ENCODE results near the gene GSTO2.

Gene GSTO2

DNA sequence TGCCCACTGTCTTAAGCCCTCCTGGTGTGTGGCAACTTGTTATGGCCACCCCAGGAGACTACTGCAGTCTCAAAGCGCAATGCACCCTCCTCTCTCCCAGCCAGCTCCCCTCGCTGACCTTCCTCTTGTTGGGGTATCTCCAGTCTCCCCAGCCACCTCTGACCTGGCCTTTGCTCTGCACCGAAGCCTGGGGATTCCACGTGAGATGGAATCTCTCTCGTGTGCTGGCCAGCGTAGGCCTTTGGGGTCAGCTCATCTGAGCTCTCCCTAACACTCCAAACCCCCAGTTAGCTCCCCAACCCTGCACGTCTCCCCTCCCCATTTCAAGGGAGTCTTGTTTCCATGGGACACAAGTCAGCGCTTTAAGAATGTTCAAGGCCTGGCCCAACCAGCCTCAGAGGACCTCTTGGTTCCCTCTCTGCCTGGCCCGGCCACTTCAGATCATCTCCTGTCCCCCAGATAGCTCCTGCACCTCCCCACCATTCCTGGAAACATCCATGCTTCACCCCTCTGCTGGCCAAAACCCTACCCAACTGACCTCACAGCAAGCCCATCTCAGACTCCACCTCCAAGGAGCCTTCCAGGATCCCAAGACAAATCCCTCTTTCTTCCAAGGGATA lies 58.1 kb downstream of the GSTO2 start:
- no peak for DNase-seq (ENCODE audit: low read depth)

DNA sequence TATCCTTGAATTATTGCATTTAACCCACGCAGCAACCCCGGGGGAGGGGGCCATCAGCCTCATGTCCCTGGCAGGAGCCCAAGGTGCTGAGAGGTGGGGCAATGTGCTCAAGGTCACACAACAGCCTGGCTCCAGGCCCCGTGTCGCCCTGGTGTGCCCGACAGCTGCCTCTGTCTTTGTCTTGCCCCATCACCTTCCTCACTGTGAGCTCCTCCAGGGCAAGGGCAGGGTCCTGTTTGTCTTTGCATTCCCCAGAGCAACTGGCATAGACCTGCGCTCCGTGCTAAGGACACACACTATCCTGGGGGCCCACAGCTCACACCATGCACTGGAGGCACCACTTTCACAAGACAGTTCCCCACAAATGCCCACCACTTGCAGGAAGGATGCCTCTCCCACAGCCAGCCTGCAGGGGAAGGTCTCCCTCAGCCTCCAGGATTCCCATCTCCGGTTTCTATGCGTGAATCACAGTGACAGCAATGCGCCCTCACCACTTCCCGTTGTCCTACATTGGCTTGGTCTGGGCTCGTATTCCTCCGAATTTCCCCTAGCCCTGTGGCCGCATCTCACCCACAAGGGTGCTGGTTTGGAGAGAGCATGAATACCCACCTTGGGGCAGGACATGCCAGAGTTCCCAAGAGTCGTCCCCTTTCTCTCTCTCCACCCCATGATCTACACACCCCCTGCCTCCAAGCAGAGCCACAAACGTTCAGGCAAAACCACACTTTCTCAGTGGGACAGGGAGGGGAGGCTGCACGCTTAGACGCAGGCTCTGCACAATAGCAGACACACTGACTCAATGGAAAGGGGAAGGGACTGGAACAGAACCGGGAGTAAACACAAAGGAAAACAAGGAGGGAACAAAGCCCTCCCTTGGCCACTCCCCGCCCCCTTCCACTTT lies 59.0 kb downstream of the GSTO2 start:
- no peak for DNase-seq (ENCODE audit: low read depth)

DNA sequence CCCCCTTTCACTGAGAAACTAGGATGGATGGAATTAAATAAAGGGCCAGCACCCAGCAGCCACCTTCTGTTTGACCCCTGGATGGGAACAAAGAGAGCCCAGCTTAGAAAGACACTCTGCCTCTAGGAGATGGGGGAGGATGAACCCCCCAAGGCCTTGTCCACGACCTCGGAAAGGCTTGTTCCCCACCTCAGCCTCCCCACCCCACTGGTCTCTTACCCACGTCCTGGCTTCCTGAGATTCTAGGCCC lies 59.6 kb downstream of the GSTO2 start:
- DNase-seq (ENCODE audit: low read depth), result no peak

GRCh38 chr10:104328896-104329710 lies 60.1 kb downstream of the GSTO2 start:
- DNase-seq (ENCODE audit: low read depth), result peak; percentile 71

GRCh38 chr10:104329735-104330134 lies 60.8 kb downstream of the GSTO2 start:
- DNase-seq (ENCODE audit: low read depth), result no peak

- DNase-seq (ENCODE audit: low read depth), result no peak
These were observed 61.5 kb downstream of the GSTO2 start for GRCh38 chr10:104330168-104331110.

- DNase-seq (ENCODE audit: low read depth), result no peak
These were observed 62.3 kb downstream of the GSTO2 start for GRCh38 chr10:104331208-104331838.

DNA sequence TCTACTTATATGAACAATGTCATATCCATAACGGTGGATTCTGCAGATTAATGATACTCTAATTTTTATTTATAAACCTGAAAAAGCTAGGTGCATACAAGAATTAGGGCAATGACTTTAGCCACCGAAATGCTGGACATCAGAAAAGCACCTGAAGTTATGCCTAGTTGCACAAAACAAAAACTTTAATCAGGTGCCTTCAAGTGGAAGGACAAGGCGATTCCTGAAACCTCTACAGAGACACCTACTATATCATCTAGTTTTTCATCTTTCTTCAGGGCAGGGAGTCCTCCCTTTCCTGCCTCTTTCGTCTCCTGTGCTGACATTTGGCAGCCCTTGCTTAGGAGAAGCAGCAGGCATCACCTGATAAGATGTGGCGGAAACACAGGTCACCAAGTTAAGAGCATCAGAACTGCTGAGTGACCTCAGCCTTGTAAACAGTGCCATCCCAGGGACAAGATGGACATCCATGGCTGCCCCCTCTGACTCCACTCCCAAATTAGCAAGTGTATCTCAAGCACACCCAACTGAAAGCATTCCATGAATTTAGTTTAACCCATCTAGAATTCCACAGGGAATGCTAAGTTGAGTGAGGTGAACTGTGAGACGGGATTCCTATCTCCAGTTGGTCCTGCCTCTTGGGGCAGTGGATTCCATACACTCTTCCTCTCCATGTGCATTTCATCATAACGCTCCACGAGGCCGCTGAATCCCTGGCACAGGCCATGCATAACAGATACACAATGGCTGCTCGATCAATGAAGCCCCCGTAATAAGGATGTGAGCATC lies 63.5 kb downstream of the GSTO2 start:
- no peak for DNase-seq (ENCODE audit: low read depth)

DNA sequence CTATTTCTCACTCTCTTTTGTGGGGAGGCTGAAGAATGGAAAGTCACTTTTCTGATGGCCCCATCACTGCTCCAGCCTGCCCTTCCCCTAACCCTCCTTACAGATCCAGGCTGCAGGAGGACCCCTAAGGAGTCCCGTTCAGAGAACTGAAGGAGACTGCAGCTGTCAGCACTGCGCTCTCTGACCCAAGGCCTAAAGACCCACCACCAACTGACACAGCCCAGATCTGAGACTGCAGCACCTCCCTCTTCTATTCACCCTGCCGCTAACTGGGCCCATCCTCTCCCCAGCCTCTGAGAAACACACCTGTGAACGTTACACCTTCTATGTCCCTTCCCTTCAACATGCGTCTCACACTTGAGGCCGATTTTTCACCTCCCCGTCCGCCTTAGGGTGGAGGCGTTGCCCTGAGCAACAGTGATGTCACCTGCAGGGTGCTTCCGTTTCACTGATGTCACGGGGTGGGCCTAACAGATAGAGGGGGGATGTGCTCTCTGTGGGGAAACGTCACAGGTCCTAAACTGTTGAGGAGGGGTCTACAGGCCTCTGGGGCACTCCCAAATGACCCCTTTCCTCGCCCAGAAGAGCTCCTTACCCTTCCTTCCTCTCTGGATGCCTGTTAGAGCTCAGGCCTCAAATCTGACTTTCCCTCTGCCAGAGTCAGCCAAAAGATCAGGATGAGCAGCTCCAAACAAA lies 64.2 kb downstream of the GSTO2 start:
- peak; percentile 34 for DNase-seq (ENCODE audit: low read depth)

GRCh38 chr10:104333728-104334373 lies 64.9 kb downstream of the GSTO2 start:
- no peak for DNase-seq (ENCODE audit: low read depth)

GRCh38 chr10:104334561-104334960 lies 65.6 kb downstream of the GSTO2 start:
- no peak for DNase-seq (ENCODE audit: low read depth)

- DNase-seq (ENCODE audit: low read depth), result no peak
These were observed 66.1 kb downstream of the GSTO2 start for GRCh38 chr10:104334965-104335650.

DNA sequence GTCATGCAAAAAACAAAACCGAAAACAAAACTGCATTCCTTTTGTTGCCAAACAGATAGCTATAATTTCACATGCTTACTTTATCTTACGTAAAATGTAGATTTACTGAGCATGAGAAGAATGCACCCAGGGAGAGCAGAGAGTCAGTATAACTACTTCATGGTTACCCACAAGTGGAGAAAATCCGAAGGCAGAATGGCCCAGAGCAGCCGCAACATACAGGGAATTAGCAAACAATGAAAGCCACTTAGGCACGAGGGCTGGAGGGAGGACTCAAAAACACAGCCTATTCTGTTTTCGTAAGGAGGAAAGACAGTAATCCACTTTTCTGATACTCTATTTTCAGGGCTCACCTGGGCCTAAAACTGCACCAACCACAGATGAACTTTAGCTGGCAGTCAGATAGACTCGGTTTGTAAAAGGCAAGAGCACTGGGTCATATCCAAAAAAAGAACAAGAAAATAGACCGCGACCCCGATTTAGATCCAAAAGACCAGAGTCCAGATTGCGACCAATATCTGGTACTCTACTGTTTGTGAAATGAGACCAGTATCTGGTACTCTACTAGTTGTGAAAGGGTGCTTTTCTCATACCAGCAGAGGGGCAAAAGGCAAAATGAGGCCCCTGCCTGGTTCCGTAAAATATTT lies 68.0 kb downstream of the GSTO2 start:
- no peak for DNase-seq (ENCODE audit: low read depth)

DNA sequence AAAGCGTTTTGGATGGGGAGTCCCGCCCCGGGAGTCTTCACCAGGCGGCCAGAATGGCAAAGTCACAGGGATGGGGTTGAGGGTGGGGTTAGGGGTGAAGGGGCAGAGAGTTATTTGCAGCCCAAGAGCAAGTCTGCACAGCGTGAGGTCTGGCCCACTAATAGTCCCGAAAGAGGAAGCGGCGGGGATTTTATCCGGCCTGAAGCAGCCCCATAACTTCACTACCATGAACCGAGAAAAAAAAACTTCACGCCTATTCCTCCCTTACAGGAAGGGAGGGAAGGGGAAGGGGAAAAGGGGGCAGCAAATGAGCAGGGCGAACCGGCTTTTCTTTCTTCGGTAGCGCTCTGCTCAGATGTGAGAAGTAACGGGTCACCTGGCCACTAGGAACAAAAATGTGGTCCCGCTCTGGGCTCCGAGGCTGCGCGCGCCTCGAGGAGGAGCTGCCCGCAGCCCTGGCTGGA lies 68.6 kb downstream of the GSTO2 start:
- DNase-seq (ENCODE audit: low read depth), result no peak

- peak; percentile 56 for DNase-seq (ENCODE audit: low read depth)
These were observed 69.2 kb downstream of the GSTO2 start, which contains the start of gene ITPRIP for GRCh38 chr10:104337985-104338735. ITPRIP (minus strand) TSS chr10:104338465; CDS start chr10:104316051, 22,414 bp downstream.

GRCh38 chr10:104339469-104340110 lies 70.6 kb downstream of the GSTO2 start:
- no peak for DNase-seq (ENCODE audit: low read depth)

- no peak for DNase-seq (ENCODE audit: low read depth)
These were observed 71.1 kb downstream of the GSTO2 start for GRCh38 chr10:104340111-104340526.

Measured in activated T-helper 9 cell treated with anti-CD3 and anti-CD28 coated beads, Interleukin-2, amount 50 U/mL, for 16 hours (primary cell).